ENCODE results near the gene FBXO8. TPM values are rescaled to one million over a fixed set of nuclear protein-coding genes. Genes with fewer than 3 reads are reported as not detected.

The FBXO8 gene
- total RNA-seq, 1 donor from 2014 or later, result 28.4 TPM

- H3K27me3 Mint-ChIP-seq (ENCODE audit: insufficient read depth, low read depth), result peaks cover 16% of the 10 kb centered on the region
- TF ChIP-seq EZH2 (IDR thresholded peaks at IDR 0.05), result no peak
- TF ChIP-seq EZH2phosphoT487 (IDR thresholded peaks at IDR 0.05), result no peak
- TF ChIP-seq CTCF (IDR thresholded peaks at IDR 0.05), result no peak
- no peak overlapping the region for H3K4me3 Mint-ChIP-seq
- Histone ChIP-seq H3K27me3 (peaks cover 52% of the 10 kb centered on the region), H3F3A (ENCODE audit: low read depth) (no peaks in the 10 kb centered on the region), H3K4me2 (no peak overlapping the region), H3K27ac (no peak overlapping the region), H3K36me3 (no peaks in the 10 kb centered on the region), H3K9ac (no peak overlapping the region), H3K4me1 (peaks cover 5% of the 10 kb centered on the region), H2AFZ (replicated peaks) (no peak overlapping the region), H4K20me1 (ENCODE audit: low read depth) (no peaks in the 10 kb centered on the region), H3K9me3 (ENCODE audit: low read depth) (no peaks in the 10 kb centered on the region), H3K79me2 (ENCODE audit: low read depth) (no peaks in the 10 kb centered on the region), H3K4me3 (no peak overlapping the region)
- H3K9me3 Mint-ChIP-seq, result no peaks in the 10 kb centered on the region
- DNase-seq (ENCODE audit: low spot score), result no peak
- H3K4me1 Mint-ChIP-seq, result peaks cover 6% of the 10 kb centered on the region
- H3K36me3 Mint-ChIP-seq, result no peaks in the 10 kb centered on the region
- no peak overlapping the region for H3K27ac Mint-ChIP-seq
Observed at GRCh38 chr4:174201871-174202270, 81.6 kb downstream of the FBXO8 start.

GRCh38 chr4:174199735-174200134 lies 83.7 kb downstream of the FBXO8 start:
- Mint-ChIP-seq H3K4me3 (no peak overlapping the region), H3K27me3 (ENCODE audit: insufficient read depth, low read depth) (peaks cover 11% of the 10 kb centered on the region), H3K9me3 (no peaks in the 10 kb centered on the region), H3K27ac (no peak overlapping the region), H3K36me3 (no peaks in the 10 kb centered on the region), H3K4me1 (peaks cover 6% of the 10 kb centered on the region)
- no peak overlapping the region for H3K9ac ChIP-seq
- H4K20me1 ChIP-seq (ENCODE audit: low read depth), result no peaks in the 10 kb centered on the region
- no peak overlapping the region for H3K4me2 ChIP-seq
- no peaks in the 10 kb centered on the region for H3F3A ChIP-seq (ENCODE audit: low read depth)
- H3K36me3 ChIP-seq, result no peaks in the 10 kb centered on the region
- no peaks in the 10 kb centered on the region for H3K9me3 ChIP-seq (ENCODE audit: low read depth)
- no peak for TF ChIP-seq CTCF (IDR thresholded peaks at IDR 0.05)
- TF ChIP-seq EZH2phosphoT487 (IDR thresholded peaks at IDR 0.05), result no peak
- no peak for TF ChIP-seq EZH2 (IDR thresholded peaks at IDR 0.05)
- H3K27me3 ChIP-seq, result peaks cover 41% of the 10 kb centered on the region
- H3K4me3 ChIP-seq, result no peak overlapping the region
- DNase-seq (ENCODE audit: low spot score), result no peak
- H3K4me1 ChIP-seq, result peaks cover 5% of the 10 kb centered on the region
- no peak overlapping the region for H3K27ac ChIP-seq
- H3K79me2 ChIP-seq (ENCODE audit: low read depth), result no peaks in the 10 kb centered on the region
- no peak overlapping the region for H2AFZ ChIP-seq (replicated peaks)

- no peak overlapping the region for H3K4me2 ChIP-seq
- peaks cover 41% of the 10 kb centered on the region for H3K27me3 ChIP-seq
- H3K9me3 Mint-ChIP-seq, result no peaks in the 10 kb centered on the region
- no peak overlapping the region for H3K4me3 Mint-ChIP-seq
- DNase-seq (ENCODE audit: low spot score), result no peak
- no peak for TF ChIP-seq EZH2 (IDR thresholded peaks at IDR 0.05)
- no peak for TF ChIP-seq CTCF (IDR thresholded peaks at IDR 0.05)
- TF ChIP-seq EZH2phosphoT487 (IDR thresholded peaks at IDR 0.05), result no peak
- no peaks in the 10 kb centered on the region for H3K4me1 ChIP-seq
- no peaks in the 10 kb centered on the region for H3F3A ChIP-seq (ENCODE audit: low read depth)
- no peaks in the 10 kb centered on the region for H3K36me3 ChIP-seq
- peaks cover 6% of the 10 kb centered on the region for H3K27me3 Mint-ChIP-seq (ENCODE audit: insufficient read depth, low read depth)
- H2AFZ ChIP-seq (replicated peaks), result no peak overlapping the region
- no peak overlapping the region for H3K27ac Mint-ChIP-seq
- no peaks in the 10 kb centered on the region for H4K20me1 ChIP-seq (ENCODE audit: low read depth)
- H3K27ac ChIP-seq, result no peak overlapping the region
- no peak overlapping the region for H3K4me3 ChIP-seq
- no peaks in the 10 kb centered on the region for H3K9me3 ChIP-seq (ENCODE audit: low read depth)
- no peaks in the 10 kb centered on the region for H3K79me2 ChIP-seq (ENCODE audit: low read depth)
- H3K9ac ChIP-seq, result no peak overlapping the region
- H3K4me1 Mint-ChIP-seq, result peaks cover under 1% of the 10 kb centered on the region
- no peaks in the 10 kb centered on the region for H3K36me3 Mint-ChIP-seq
Observed at GRCh38 chr4:174198828-174199227, 84.6 kb downstream of the FBXO8 start.
